Measurements from ENCODE around the gene ZNF165.

DNA sequence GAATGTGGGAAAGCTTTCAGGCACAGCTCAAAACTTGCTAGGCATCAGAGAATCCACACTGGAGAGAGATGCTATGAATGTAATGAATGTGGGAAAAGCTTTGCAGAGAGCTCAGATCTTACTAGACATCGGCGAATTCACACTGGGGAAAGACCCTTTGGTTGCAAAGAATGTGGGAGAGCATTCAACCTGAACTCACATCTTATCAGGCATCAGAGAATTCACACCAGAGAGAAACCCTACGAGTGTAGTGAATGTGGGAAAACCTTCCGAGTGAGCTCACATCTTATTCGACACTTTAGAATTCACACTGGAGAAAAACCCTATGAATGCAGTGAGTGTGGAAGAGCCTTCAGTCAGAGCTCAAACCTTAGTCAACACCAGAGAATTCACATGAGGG, 8.7 kb downstream of the ZNF165 start:
- TF ChIP-seq, protein P1, sequence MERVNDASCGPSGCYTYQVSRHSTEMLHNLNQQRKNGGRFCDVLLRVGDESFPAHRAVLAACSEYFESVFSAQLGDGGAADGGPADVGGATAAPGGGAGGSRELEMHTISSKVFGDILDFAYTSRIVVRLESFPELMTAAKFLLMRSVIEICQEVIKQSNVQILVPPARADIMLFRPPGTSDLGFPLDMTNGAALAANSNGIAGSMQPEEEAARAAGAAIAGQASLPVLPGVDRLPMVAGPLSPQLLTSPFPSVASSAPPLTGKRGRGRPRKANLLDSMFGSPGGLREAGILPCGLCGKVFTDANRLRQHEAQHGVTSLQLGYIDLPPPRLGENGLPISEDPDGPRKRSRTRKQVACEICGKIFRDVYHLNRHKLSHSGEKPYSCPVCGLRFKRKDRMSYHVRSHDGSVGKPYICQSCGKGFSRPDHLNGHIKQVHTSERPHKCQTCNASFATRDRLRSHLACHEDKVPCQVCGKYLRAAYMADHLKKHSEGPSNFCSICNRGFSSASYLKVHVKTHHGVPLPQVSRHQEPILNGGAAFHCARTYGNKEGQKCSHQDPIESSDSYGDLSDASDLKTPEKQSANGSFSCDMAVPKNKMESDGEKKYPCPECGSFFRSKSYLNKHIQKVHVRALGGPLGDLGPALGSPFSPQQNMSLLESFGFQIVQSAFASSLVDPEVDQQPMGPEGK (CRISPR knock-in tag; IDR thresholded peaks at IDR 0.05; ENCODE audit: borderline replicate concordance) = no peak
- TF ChIP-seq ZNF8 (CRISPR knock-in tag; IDR thresholded peaks at IDR 0.05) (no peak), SNAI2 (CRISPR knock-in tag; IDR thresholded peaks at IDR 0.05) (no peak), RARB (CRISPR knock-in tag; IDR thresholded peaks at IDR 0.05) (no peak), ARNTL (CRISPR knock-in tag; IDR thresholded peaks at IDR 0.05; ENCODE audit: borderline replicate concordance, low read depth) (no peak), ZC3H10 (CRISPR knock-in tag; IDR thresholded peaks at IDR 0.05) (no peak), CSDC2 (CRISPR knock-in tag; IDR thresholded peaks at IDR 0.05) (no peak), BACH2 (CRISPR knock-in tag; IDR thresholded peaks at IDR 0.05; ENCODE audit: borderline replicate concordance) (no peak), OSR1 (CRISPR knock-in tag; IDR thresholded peaks at IDR 0.05) (no peak), TCF4 (CRISPR knock-in tag; IDR thresholded peaks at IDR 0.05; ENCODE audit: borderline replicate concordance) (no peak), ESRRG (CRISPR knock-in tag; IDR thresholded peaks at IDR 0.05) (no peak), ZFP3 (CRISPR knock-in tag; IDR thresholded peaks at IDR 0.05) (no peak)

Data from SK-N-SH treated with all-trans-retinoic acid at 6 μM for 48 hours (cell line).